ENCODE results near the gene SH3RF1.

Gene SH3RF1

GRCh38 chr4:169266661-169267060, 4.1 kb downstream of the SH3RF1 start:
- peaks cover 24% of the 10 kb centered on the region for H3K79me2 ChIP-seq
- H3K9me3 ChIP-seq (ENCODE audit: control insufficient read depth, low read length), result no peaks in the 10 kb centered on the region
- H3K4me3 ChIP-seq (ENCODE audit: low read depth, low read length), result no peak overlapping the region
- H2AFZ ChIP-seq, result no peak overlapping the region
- TF ChIP-seq CTCF (IDR thresholded peaks at IDR 0.05), result no peak
- H3K27me3 ChIP-seq (ENCODE audit: control insufficient read depth, insufficient read depth, low read length), result no peaks in the 10 kb centered on the region
- H3K36me3 ChIP-seq (ENCODE audit: control insufficient read depth, insufficient read depth, low read length), result no peaks in the 10 kb centered on the region
- no peak overlapping the region for H3K4me2 ChIP-seq (ENCODE audit: low read length)
- peaks cover under 1% of the 10 kb centered on the region for H3K4me1 ChIP-seq
- H3K9ac ChIP-seq, result no peak overlapping the region
- no peak overlapping the region for H3K27ac ChIP-seq

- TF ChIP-seq CTCF (IDR thresholded peaks at IDR 0.05), result no peak
- H3K27me3 ChIP-seq (ENCODE audit: control insufficient read depth, insufficient read depth, low read length), result no peaks in the 10 kb centered on the region
- H3K79me2 ChIP-seq, result peaks cover 24% of the 10 kb centered on the region
- no peak overlapping the region for H2AFZ ChIP-seq
- H3K4me2 ChIP-seq (ENCODE audit: low read length), result no peak overlapping the region
- H3K36me3 ChIP-seq (ENCODE audit: control insufficient read depth, insufficient read depth, low read length), result no peaks in the 10 kb centered on the region
- no peak overlapping the region for H3K27ac ChIP-seq
- H3K9ac ChIP-seq, result no peak overlapping the region
- H3K9me3 ChIP-seq (ENCODE audit: control insufficient read depth, low read length), result no peaks in the 10 kb centered on the region
- H3K4me1 ChIP-seq, result no peaks in the 10 kb centered on the region
- no peak overlapping the region for H3K4me3 ChIP-seq (ENCODE audit: low read depth, low read length)
Observed at GRCh38 chr4:169266081-169266480, 4.7 kb downstream of the SH3RF1 start.

GRCh38 chr4:169263791-169264392, 6.9 kb downstream of the SH3RF1 start:
- no peak overlapping the region for H3K4me2 ChIP-seq (ENCODE audit: low read length)
- H3K27me3 ChIP-seq (ENCODE audit: control insufficient read depth, insufficient read depth, low read length), result no peaks in the 10 kb centered on the region
- TF ChIP-seq CTCF (IDR thresholded peaks at IDR 0.05), result no peak
- H3K4me1 ChIP-seq, result no peaks in the 10 kb centered on the region
- H3K27ac ChIP-seq, result no peak overlapping the region
- H3K9ac ChIP-seq, result no peak overlapping the region
- H3K79me2 ChIP-seq, result peaks cover 24% of the 10 kb centered on the region
- no peaks in the 10 kb centered on the region for H3K9me3 ChIP-seq (ENCODE audit: control insufficient read depth, low read length)
- H3K36me3 ChIP-seq (ENCODE audit: control insufficient read depth, insufficient read depth, low read length), result no peaks in the 10 kb centered on the region
- no peak overlapping the region for H2AFZ ChIP-seq
- no peak overlapping the region for H3K4me3 ChIP-seq (ENCODE audit: low read depth, low read length)

- H3K36me3 ChIP-seq (ENCODE audit: control insufficient read depth, insufficient read depth, low read length), result no peaks in the 10 kb centered on the region
- H3K4me3 ChIP-seq (ENCODE audit: low read depth, low read length), result no peak overlapping the region
- no peak overlapping the region for H3K9ac ChIP-seq
- H2AFZ ChIP-seq, result no peak overlapping the region
- H3K27ac ChIP-seq, result no peak overlapping the region
- H3K79me2 ChIP-seq, result peaks cover 26% of the 10 kb centered on the region
- H3K9me3 ChIP-seq (ENCODE audit: control insufficient read depth, low read length), result no peaks in the 10 kb centered on the region
- no peak overlapping the region for H3K4me2 ChIP-seq (ENCODE audit: low read length)
- H3K27me3 ChIP-seq (ENCODE audit: control insufficient read depth, insufficient read depth, low read length), result no peaks in the 10 kb centered on the region
- H3K4me1 ChIP-seq, result no peaks in the 10 kb centered on the region
- TF ChIP-seq CTCF (IDR thresholded peaks at IDR 0.05), result no peak
Observed at GRCh38 chr4:169260217-169260866, 10.4 kb downstream of the SH3RF1 start.

GRCh38 chr4:169259271-169259670, 11.5 kb downstream of the SH3RF1 start:
- H2AFZ ChIP-seq, result no peak overlapping the region
- no peaks in the 10 kb centered on the region for H3K36me3 ChIP-seq (ENCODE audit: control insufficient read depth, insufficient read depth, low read length)
- H3K27me3 ChIP-seq (ENCODE audit: control insufficient read depth, insufficient read depth, low read length), result no peaks in the 10 kb centered on the region
- H3K9me3 ChIP-seq (ENCODE audit: control insufficient read depth, low read length), result no peaks in the 10 kb centered on the region
- no peak overlapping the region for H3K9ac ChIP-seq
- no peak overlapping the region for H3K4me2 ChIP-seq (ENCODE audit: low read length)
- TF ChIP-seq CTCF (IDR thresholded peaks at IDR 0.05), result no peak
- no peak overlapping the region for H3K4me3 ChIP-seq (ENCODE audit: low read depth, low read length)
- no peaks in the 10 kb centered on the region for H3K4me1 ChIP-seq
- H3K79me2 ChIP-seq, result peaks cover 17% of the 10 kb centered on the region
- H3K27ac ChIP-seq, result no peak overlapping the region
